WTC11 (cell line): ENCODE results near the gene KIFC1. TPM values are rescaled to one million over a fixed set of nuclear protein-coding genes. Genes with fewer than 3 reads are reported as not detected.

Experiments used
- ATAC-seq: fragments of 200-7000 bp; cut with Tn5 transposase; 2 replicates; pipeline ENCODE4 v1.10.0; 2021; ENCODE audit warnings: mild to moderate bottlenecking, moderate library complexity
- CTCF ChIA-PET: fragments of 300-600 bp; sonication (Branson Sonifier 250); formaldehyde crosslinking; loops from one replicate; lab custom pipeline; 2021; ENCODE audit warnings: antibody characterized with exemption; lab: Charles Lee
- POLR2A ChIA-PET: fragments of 350-600 bp; sonication (Branson Sonifier 250); formaldehyde crosslinking; loops from one replicate; lab custom pipeline; 2021; ENCODE audit warnings: antibody characterized with exemption; lab: Charles Lee
- DNase-seq: peaks from one replicate; pipeline ENCODE4 v3.0.0; 2021; ENCODE audit warnings: low spot score
- H3K27ac Mint-ChIP-seq: 2 replicates; pipeline ENCODE4 v1.8.0; 2021; ENCODE audit warnings: mixed read lengths
- H3K27me3 Mint-ChIP-seq: 2 replicates; pipeline ENCODE4 v1.8.0; 2021; ENCODE audit warnings: low read depth, mild to moderate bottlenecking, moderate library complexity, mixed read lengths
- H3K36me3 Mint-ChIP-seq: 2 replicates; pipeline ENCODE4 v1.8.0; 2021; ENCODE audit warnings: mixed read lengths
- H3K4me1 Mint-ChIP-seq: 2 replicates; pipeline ENCODE4 v1.8.0; 2022; ENCODE audit warnings: mixed read lengths
- H3K4me3 Mint-ChIP-seq: 2 replicates; pipeline ENCODE4 v1.8.0; 2021; ENCODE audit warnings: mild to moderate bottlenecking, moderate library complexity, mixed read lengths
- H3K9me3 Mint-ChIP-seq: 2 replicates; pipeline ENCODE4 v1.8.0; 2021; ENCODE audit warnings: mixed read lengths
- AFF4 ChIP-seq: sonication (generic); formaldehyde crosslinking; IDR thresholded peaks from 2 replicates; pipeline ENCODE4 v1.8.1; 2023; ENCODE audit warnings: mild to moderate bottlenecking, missing genetic modification reagents, borderline replicate concordance
- AR ChIP-seq: fragments of 250-450 bp; sonication (Bioruptor Pico); IDR thresholded peaks from 2 replicates; pipeline ENCODE4 v1.9.0; 2021; ENCODE audit warnings: mild to moderate bottlenecking
- ATF6 ChIP-seq: sonication (generic); formaldehyde crosslinking; IDR thresholded peaks from 2 replicates; pipeline ENCODE4 v1.8.1; 2023; ENCODE audit warnings: mild to moderate bottlenecking, missing genetic modification reagents
- E2F4 ChIP-seq: sonication (generic); formaldehyde crosslinking; IDR thresholded peaks from 2 replicates; pipeline ENCODE4 v1.8.1; 2022; ENCODE audit warnings: low read depth, mild to moderate bottlenecking, moderate library complexity, missing genetic modification reagents, borderline replicate concordance
- E2F5 ChIP-seq: sonication (generic); formaldehyde crosslinking; IDR thresholded peaks from 2 replicates; pipeline ENCODE4 v1.8.1; 2022; ENCODE audit warnings: mild to moderate bottlenecking, moderate library complexity, missing genetic modification reagents
- KAT7 ChIP-seq: sonication (generic); formaldehyde crosslinking; IDR thresholded peaks from 2 replicates; pipeline ENCODE4 v1.8.1; 2023; ENCODE audit warnings: missing genetic modification reagents, mild to moderate bottlenecking, borderline replicate concordance
- NFE2L1 ChIP-seq: sonication (generic); formaldehyde crosslinking; IDR thresholded peaks from 2 replicates; pipeline ENCODE4 v1.8.1; 2023; ENCODE audit warnings: missing genetic modification reagents
- OVOL2 ChIP-seq: fragments of 250-450 bp; sonication (Bioruptor Pico); IDR thresholded peaks from 2 replicates; pipeline ENCODE4 v1.9.0; 2021; ENCODE audit warnings: mild to moderate bottlenecking, borderline replicate concordance
- PREB ChIP-seq: sonication (generic); formaldehyde crosslinking; IDR thresholded peaks from 2 replicates; pipeline ENCODE4 v1.8.1; 2022; ENCODE audit warnings: mild to moderate bottlenecking, missing genetic modification reagents, moderate library complexity, borderline replicate concordance
- SOX15 ChIP-seq: fragments of 250-450 bp; sonication (Bioruptor Pico); IDR thresholded peaks from 2 replicates; pipeline ENCODE4 v1.9.0; 2021; ENCODE audit warnings: mild to moderate bottlenecking
- SP1 ChIP-seq: sonication (generic); formaldehyde crosslinking; conservative IDR thresholded peaks from 2 replicates; pipeline ENCODE4 v1.8.1; 2022; ENCODE audit warnings: missing genetic modification reagents
- TP53 ChIP-seq: sonication (generic); formaldehyde crosslinking; IDR thresholded peaks from 2 replicates; pipeline ENCODE4 v1.8.1; 2023; ENCODE audit warnings: mild to moderate bottlenecking, missing genetic modification reagents
- USF1 ChIP-seq: sonication (generic); formaldehyde crosslinking; IDR thresholded peaks from 2 replicates; pipeline ENCODE4 v1.8.0; 2022; ENCODE audit warnings: mild to moderate bottlenecking, missing genetic modification reagents
- ZBTB21 ChIP-seq: sonication (generic); formaldehyde crosslinking; IDR thresholded peaks from 2 replicates; pipeline ENCODE4 v1.8.1; 2023; ENCODE audit warnings: mild to moderate bottlenecking, missing genetic modification reagents, borderline replicate concordance
- ZNF121 ChIP-seq: sonication (generic); formaldehyde crosslinking; IDR thresholded peaks from 2 replicates; pipeline ENCODE4 v1.8.0; 2023; ENCODE audit warnings: missing genetic modification reagents
- ZNF317 ChIP-seq: sonication (generic); formaldehyde crosslinking; IDR thresholded peaks from 2 replicates; pipeline ENCODE4 v1.8.1; 2023; ENCODE audit warnings: low read depth, mild to moderate bottlenecking, moderate library complexity, missing genetic modification reagents, borderline replicate concordance
- total RNA-seq: library from RNA; stranded (reverse); gene quantifications from 3 replicates; pipeline ENCODE4 v1.2.3, GENCODE V29; 2021
- TF ChIP-seq, protein P1 (sequence below): sonication (generic); formaldehyde crosslinking; IDR thresholded peaks from 2 replicates; pipeline ENCODE4 v1.8.0; 2023; ENCODE audit warnings: missing genetic modification reagents, mild to moderate bottlenecking, borderline replicate concordance

The KIFC1 gene
- total RNA-seq, 1 experiment from 2014 or later = 97.3 TPM

DNA sequence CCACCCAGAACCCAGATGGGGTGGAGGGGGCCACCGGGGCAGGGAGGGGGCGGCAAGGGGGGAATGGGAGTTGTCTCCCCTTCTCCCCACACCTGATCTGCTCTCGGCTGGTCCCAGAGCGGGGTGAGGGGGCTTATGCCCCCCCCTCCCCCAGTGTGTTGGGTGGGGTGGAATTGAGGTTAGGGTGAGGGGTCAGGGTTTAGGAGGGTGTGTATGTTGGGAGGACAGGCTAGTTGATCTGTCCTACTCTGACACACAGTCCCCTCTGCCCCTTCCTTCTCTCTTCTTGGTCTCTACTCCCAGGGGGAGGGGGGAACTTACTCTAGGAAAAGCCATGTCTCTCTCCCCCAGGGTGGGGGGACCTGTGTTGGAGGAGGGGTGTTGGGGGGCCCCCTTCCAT, 60.9 kb downstream of the KIFC1 start (continued):
- TF ChIP-seq ZNF121 (CRISPR knock-in tag) (no peak), ZNF317 (no peak), ZBTB21 (CRISPR knock-in tag) (no peak), USF1 (CRISPR knock-in tag) (no peak), ATF6 (CRISPR knock-in tag) (no peak), NFE2L1 (no peak), SP1 (CRISPR knock-in tag) (no peak), E2F5 (CRISPR knock-in tag) (no peak), SOX15 (no peak), AFF4 (no peak), AR (no peak)

GRCh38 chr6:33453393-33454008, 61.9 kb downstream of the KIFC1 start:
- peaks cover 32% of the 10 kb centered on the region for H3K36me3 Mint-ChIP-seq
- H3K4me3 Mint-ChIP-seq = peak overlapping the region; percentile 92
- CTCF ChIA-PET = interaction anchor here (0.5 to 2.8 kb wide), 12 partner anchors 8 to 247 kb away, joined by 3 to 14 read pairs (median 4); partner anchors contain the start of genes BAK1, CUTA and ZBTB22
- no peaks in the 10 kb centered on the region for H3K27me3 Mint-ChIP-seq
- ATAC-seq (no peak), DNase-seq (no peak)
- POLR2A ChIA-PET = interaction anchor here (1.1 to 1.8 kb wide), 5 partner anchors 12 to 121 kb away, joined by 3 to 26 read pairs (median 5); partner anchors contain the start of gene CUTA
- H3K9me3 Mint-ChIP-seq = no peaks in the 10 kb centered on the region
- H3K4me1 Mint-ChIP-seq = peaks cover 17% of the 10 kb centered on the region
- peak overlapping the region; percentile 77 for H3K27ac Mint-ChIP-seq
- no peak for TF ChIP-seq OVOL2
- TF ChIP-seq ZNF121 (CRISPR knock-in tag) = no peak
- no peak for TF ChIP-seq ZBTB21 (CRISPR knock-in tag)
- no peak for TF ChIP-seq PREB (CRISPR knock-in tag)
- no peak for TF ChIP-seq TP53 (CRISPR knock-in tag)
- no peak for TF ChIP-seq KAT7
- no peak for TF ChIP-seq E2F4
- TF ChIP-seq, protein P1, sequence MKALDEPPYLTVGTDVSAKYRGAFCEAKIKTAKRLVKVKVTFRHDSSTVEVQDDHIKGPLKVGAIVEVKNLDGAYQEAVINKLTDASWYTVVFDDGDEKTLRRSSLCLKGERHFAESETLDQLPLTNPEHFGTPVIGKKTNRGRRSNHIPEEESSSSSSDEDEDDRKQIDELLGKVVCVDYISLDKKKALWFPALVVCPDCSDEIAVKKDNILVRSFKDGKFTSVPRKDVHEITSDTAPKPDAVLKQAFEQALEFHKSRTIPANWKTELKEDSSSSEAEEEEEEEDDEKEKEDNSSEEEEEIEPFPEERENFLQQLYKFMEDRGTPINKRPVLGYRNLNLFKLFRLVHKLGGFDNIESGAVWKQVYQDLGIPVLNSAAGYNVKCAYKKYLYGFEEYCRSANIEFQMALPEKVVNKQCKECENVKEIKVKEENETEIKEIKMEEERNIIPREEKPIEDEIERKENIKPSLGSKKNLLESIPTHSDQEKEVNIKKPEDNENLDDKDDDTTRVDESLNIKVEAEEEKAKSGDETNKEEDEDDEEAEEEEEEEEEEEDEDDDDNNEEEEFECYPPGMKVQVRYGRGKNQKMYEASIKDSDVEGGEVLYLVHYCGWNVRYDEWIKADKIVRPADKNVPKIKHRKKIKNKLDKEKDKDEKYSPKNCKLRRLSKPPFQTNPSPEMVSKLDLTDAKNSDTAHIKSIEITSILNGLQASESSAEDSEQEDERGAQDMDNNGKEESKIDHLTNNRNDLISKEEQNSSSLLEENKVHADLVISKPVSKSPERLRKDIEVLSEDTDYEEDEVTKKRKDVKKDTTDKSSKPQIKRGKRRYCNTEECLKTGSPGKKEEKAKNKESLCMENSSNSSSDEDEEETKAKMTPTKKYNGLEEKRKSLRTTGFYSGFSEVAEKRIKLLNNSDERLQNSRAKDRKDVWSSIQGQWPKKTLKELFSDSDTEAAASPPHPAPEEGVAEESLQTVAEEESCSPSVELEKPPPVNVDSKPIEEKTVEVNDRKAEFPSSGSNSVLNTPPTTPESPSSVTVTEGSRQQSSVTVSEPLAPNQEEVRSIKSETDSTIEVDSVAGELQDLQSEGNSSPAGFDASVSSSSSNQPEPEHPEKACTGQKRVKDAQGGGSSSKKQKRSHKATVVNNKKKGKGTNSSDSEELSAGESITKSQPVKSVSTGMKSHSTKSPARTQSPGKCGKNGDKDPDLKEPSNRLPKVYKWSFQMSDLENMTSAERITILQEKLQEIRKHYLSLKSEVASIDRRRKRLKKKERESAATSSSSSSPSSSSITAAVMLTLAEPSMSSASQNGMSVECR (CRISPR knock-in tag) = no peak
